Dendritic cell treated with granulocyte-macrophage colony-stimulating factor and Interleukin-4, amounts not matched to agents 40 ng/mL and 50 ng/mL, for 4 days (primary cell): ENCODE results near the gene HS3ST3A1.
"Not testable (repeated sequence)": the region's sequence is repeated elsewhere in the genome, so short reads cannot be mapped to it uniquely, and the experiment has no call there.

ENCODE experiments used
- H3K27ac Mint-ChIP-seq: one replicate; pipeline ENCODE4 v1.8.0; 2022; ENCODE audit warnings: mild to moderate bottlenecking, mixed read lengths
- H3K27me3 Mint-ChIP-seq: one replicate; pipeline ENCODE4 v1.8.0; 2022; ENCODE audit warnings: mild to moderate bottlenecking, mixed read lengths
- H3K36me3 Mint-ChIP-seq: one replicate; pipeline ENCODE4 v1.8.0; 2022; ENCODE audit warnings: low read depth, mixed read lengths
- H3K4me1 Mint-ChIP-seq: one replicate; pipeline ENCODE4 v1.8.0; 2022; ENCODE audit warnings: low read depth, mixed read lengths
- H3K4me3 Mint-ChIP-seq: one replicate; pipeline ENCODE4 v1.8.0; 2022; ENCODE audit warnings: mild to moderate bottlenecking, moderate library complexity, mixed read lengths
- H3K9me3 Mint-ChIP-seq: one replicate; pipeline ENCODE4 v1.8.0; 2022; ENCODE audit warnings: mixed read lengths
- intact Hi-C: fragments of 100-400 bp; cut with micrococcal nuclease; formaldehyde crosslinking; loops from one replicate; pipeline ENCODE4 v1.15.0; 2022

Gene HS3ST3A1

GRCh38 chr17:13496553-13497056 is 105.1 kb downstream of the HS3ST3A1 start:
- intact Hi-C loops, H3K9me3 Mint-ChIP-seq, H3K27ac Mint-ChIP-seq, H3K27me3 Mint-ChIP-seq, H3K4me3 Mint-ChIP-seq, H3K36me3 Mint-ChIP-seq, H3K4me1 Mint-ChIP-seq: not testable (repeated sequence)

DNA sequence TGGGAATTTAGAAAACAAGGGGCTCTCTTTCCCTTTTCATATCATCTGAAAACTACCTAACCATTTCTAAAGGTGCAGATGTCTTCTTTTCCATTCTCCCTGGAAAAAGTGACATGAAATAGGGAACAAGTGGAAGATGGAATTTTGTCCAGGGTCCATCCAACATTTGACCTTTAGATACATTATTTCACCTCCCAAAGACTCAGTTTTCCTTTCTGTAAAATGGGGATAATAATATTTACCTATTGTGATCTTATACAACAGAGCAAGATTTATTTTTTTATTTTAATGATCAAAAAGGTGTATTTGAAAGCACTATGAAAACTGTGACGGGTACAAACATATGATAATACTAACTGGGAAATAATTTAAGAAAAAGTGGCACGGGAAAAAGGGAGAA is 106.3 kb downstream of the HS3ST3A1 start:
- H3K27me3 Mint-ChIP-seq: no peaks in the 10 kb centered on the region
- no peak overlapping the region for H3K27ac Mint-ChIP-seq
- H3K4me3 Mint-ChIP-seq: no peak overlapping the region
- H3K36me3 Mint-ChIP-seq: no peaks in the 10 kb centered on the region
- intact Hi-C loops: no loop called here
- H3K4me1 Mint-ChIP-seq: no peaks in the 10 kb centered on the region
- H3K9me3 Mint-ChIP-seq: no peaks in the 10 kb centered on the region

DNA sequence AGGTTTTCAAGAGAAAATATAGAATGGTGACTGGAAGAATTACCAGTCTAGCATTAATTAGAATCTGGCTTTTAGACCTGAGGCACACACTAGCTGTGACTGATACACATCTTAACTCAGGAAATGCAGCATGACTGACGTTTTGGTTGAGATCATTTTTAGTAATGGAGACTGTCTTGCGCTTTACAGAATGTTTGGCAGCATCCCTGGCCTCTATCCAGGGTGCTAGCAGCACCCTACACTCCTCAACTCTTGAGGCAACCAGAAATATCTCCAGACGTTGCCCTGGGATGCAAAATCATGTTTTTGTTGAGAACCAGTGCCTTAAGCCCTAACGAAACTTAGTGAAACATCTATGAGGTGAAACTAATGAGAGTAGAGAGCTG is 109.0 kb downstream of the HS3ST3A1 start:
- intact Hi-C loops: no loop called here
- no peaks in the 10 kb centered on the region for H3K36me3 Mint-ChIP-seq
- H3K9me3 Mint-ChIP-seq: no peaks in the 10 kb centered on the region
- no peaks in the 10 kb centered on the region for H3K27me3 Mint-ChIP-seq
- H3K4me3 Mint-ChIP-seq: no peak overlapping the region
- no peak overlapping the region for H3K27ac Mint-ChIP-seq
- no peaks in the 10 kb centered on the region for H3K4me1 Mint-ChIP-seq

DNA sequence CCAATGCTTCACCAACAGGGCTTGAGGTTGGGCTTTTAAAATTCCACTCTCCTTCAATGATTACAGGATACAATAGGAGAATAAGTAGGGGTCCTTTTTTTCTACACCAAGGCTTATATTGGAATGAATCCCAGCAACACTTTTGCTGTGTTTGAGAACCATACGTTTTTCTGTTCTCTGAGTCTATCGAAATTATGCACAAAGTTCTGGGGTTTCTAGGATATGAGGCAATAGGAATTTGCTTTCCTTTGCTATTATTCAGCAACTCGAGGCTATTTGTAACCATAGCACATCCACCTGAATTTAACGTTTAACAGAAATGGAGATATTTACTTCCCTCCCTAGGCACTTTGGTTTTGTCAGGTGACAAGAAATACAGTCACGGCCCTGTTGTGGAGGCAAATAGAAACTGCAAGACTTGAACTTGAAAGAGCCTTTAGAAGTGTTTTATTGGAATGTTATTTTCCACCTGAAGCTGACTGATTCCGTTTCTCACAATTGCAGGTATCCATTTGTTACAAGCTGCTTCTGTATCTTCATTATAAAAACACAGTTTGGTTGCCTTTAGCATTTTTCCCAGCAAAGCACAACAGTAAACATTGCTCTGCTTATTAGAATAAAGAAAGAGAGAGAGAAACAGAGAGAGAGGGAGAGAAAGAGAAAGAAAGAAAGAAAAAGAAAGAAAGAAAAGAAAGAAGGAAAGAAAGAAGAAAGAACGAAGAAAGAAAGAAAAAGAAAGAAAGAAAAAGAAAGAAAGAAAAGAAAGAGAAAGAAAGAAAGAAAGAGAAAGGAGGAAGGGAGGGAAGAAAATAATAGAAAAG is 109.6 kb downstream of the HS3ST3A1 start:
- intact Hi-C loops: no loop called here
- Mint-ChIP-seq H3K27ac (no peak overlapping the region), H3K9me3 (no peaks in the 10 kb centered on the region), H3K4me3 (no peak overlapping the region), H3K36me3 (no peaks in the 10 kb centered on the region), H3K27me3 (no peaks in the 10 kb centered on the region), H3K4me1 (no peaks in the 10 kb centered on the region)

- no peaks in the 10 kb centered on the region for H3K4me1 Mint-ChIP-seq
- H3K36me3 Mint-ChIP-seq: no peaks in the 10 kb centered on the region
- H3K4me3 Mint-ChIP-seq: no peak overlapping the region
- no peaks in the 10 kb centered on the region for H3K27me3 Mint-ChIP-seq
- H3K27ac Mint-ChIP-seq: no peak overlapping the region
- H3K9me3 Mint-ChIP-seq: no peaks in the 10 kb centered on the region
- intact Hi-C loops: no loop called here
Observed at GRCh38 chr17:13491491-13491890, 110.2 kb downstream of the HS3ST3A1 start.

DNA sequence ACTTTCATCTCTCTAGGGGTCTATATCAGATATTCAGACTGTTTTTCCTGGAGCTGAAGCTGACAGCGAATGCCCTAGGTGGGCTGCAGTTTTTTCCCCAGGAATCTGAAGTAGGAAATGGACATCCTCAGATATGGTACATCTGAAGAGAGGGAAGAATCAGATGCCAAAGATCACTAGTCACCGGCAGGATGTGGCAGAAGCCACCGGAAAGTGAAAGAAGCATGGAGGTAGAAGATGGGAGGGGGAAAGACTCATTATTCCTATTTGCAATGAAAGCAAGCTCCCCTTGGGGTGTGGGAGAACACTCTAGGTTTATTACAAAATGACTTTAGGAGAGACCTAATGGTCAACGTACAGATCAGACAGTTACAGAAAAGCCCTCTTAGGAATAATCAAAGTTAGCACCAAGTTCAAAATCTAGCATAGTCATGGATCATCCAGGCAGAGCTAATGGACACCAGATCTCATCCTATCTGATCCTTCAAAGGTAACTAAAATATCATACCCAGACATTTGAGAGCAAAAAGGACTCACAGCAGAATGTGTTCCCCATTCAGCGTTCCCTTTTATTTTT is 110.7 kb downstream of the HS3ST3A1 start:
- Mint-ChIP-seq H3K27ac (no peak overlapping the region), H3K4me3 (no peak overlapping the region), H3K4me1 (no peaks in the 10 kb centered on the region), H3K27me3 (no peaks in the 10 kb centered on the region), H3K9me3 (no peaks in the 10 kb centered on the region), H3K36me3 (no peaks in the 10 kb centered on the region)
- intact Hi-C loops: no loop called here

- Mint-ChIP-seq H3K4me1 (peaks cover 2% of the 10 kb centered on the region), H3K36me3 (no peaks in the 10 kb centered on the region), H3K27me3 (no peaks in the 10 kb centered on the region), H3K9me3 (no peaks in the 10 kb centered on the region), H3K27ac (no peak overlapping the region), H3K4me3 (no peak overlapping the region)
- intact Hi-C loops: no loop called here
Observed at GRCh38 chr17:13490427-13490826, 111.3 kb downstream of the HS3ST3A1 start.

GRCh38 chr17:13485327-13485726 is 116.4 kb downstream of the HS3ST3A1 start:
- Mint-ChIP-seq H3K27me3 (no peaks in the 10 kb centered on the region), H3K9me3 (peaks cover 19% of the 10 kb centered on the region)
- intact Hi-C loops: no loop called here

DNA sequence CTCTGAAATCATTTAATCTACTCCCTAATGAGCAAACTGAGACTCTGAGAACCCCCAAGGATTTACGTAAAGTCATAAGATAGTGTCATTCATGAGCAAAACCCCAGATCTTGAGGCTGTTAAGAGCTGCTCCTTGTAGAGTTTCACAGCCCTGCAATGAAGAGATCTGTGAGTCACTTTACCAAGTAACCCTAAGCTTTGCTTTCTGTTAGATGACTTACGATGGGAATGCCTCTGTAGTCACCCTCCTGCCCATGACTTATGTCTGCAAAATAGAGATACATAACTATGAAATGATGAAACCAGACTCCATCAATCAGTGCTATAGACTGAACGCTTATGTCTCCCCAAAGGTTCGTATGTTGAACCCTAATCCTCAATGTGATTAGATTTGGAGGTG is 117.7 kb downstream of the HS3ST3A1 start:
- Mint-ChIP-seq H3K27ac (no peak overlapping the region), H3K4me1 (peaks cover 5% of the 10 kb centered on the region), H3K36me3 (no peaks in the 10 kb centered on the region), H3K4me3 (no peak overlapping the region), H3K27me3 (no peaks in the 10 kb centered on the region), H3K9me3 (peaks cover 28% of the 10 kb centered on the region)
- intact Hi-C loops: no loop called here

More at GRCh38 chr17:13485327-13485726, 116.4 kb downstream of the HS3ST3A1 start:
- Mint-ChIP-seq H3K27ac (no peak overlapping the region), H3K36me3 (no peaks in the 10 kb centered on the region), H3K4me1 (peaks cover 5% of the 10 kb centered on the region), H3K4me3 (no peak overlapping the region)

DNA sequence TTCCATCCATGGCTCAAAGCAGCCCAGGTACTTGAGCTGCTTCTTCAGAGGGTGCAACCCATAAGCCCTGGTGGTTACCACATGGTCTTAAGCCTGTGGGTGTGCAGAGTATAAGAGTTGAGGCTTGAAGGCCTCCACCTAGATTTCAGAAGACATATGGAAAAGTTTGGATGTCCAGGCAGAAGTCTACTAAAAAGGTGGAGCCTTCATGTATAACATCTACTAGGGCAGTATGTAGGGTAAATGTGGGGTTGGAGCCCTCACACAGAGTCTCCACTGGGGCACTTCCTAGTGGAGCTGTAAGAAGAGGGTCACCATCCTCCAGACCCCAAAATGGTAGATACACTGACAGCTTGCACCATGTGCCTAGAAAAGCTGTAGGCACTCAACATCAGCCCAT is 120.9 kb downstream of the HS3ST3A1 start:
- H3K36me3 Mint-ChIP-seq: no peaks in the 10 kb centered on the region
- intact Hi-C loops: no loop called here
- peaks cover 37% of the 10 kb centered on the region for H3K9me3 Mint-ChIP-seq
- H3K27me3 Mint-ChIP-seq: no peaks in the 10 kb centered on the region
- peaks cover 5% of the 10 kb centered on the region for H3K4me1 Mint-ChIP-seq
- H3K27ac Mint-ChIP-seq: no peak overlapping the region
- no peak overlapping the region for H3K4me3 Mint-ChIP-seq

GRCh38 chr17:13478326-13478830 is 123.4 kb downstream of the HS3ST3A1 start:
- no peaks in the 10 kb centered on the region for H3K27me3 Mint-ChIP-seq
- peaks cover 45% of the 10 kb centered on the region for H3K9me3 Mint-ChIP-seq
- no peaks in the 10 kb centered on the region for H3K4me1 Mint-ChIP-seq
- H3K4me3 Mint-ChIP-seq: no peak overlapping the region
- H3K27ac Mint-ChIP-seq: no peak overlapping the region
- H3K36me3 Mint-ChIP-seq: no peaks in the 10 kb centered on the region
- intact Hi-C loops: loop anchor here (10.0 kb wide), 1 partner anchor 46 kb away; no protein-coding TSS in a partner anchor

DNA sequence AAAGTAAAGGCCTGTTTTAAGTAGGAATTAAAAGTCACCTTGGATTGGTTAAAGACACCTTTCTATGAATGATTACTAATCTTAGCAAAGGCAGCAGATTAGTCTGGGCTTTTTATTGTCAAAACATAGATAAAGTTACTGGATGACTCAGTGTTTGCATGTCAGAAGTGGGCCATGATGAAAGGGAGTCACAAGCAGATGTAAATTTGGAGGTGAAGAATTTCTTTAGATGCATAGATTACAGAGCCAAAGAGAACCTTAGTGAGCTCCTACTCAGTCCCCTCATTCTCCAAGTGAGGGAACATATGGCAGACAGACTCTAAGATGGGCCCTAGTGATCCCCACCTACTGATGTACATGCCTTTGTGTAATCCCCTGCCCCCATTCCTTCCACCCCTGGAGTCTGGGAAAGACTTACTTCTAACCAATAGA is 124.5 kb downstream of the HS3ST3A1 start:
- Mint-ChIP-seq H3K27me3 (no peaks in the 10 kb centered on the region), H3K9me3 (peaks cover 47% of the 10 kb centered on the region), H3K4me3 (no peak overlapping the region), H3K27ac (no peak overlapping the region), H3K36me3 (no peaks in the 10 kb centered on the region), H3K4me1 (no peaks in the 10 kb centered on the region)
- intact Hi-C loops: loop anchor here (10.0 kb wide), 1 partner anchor 48 kb away; no protein-coding TSS in a partner anchor

DNA sequence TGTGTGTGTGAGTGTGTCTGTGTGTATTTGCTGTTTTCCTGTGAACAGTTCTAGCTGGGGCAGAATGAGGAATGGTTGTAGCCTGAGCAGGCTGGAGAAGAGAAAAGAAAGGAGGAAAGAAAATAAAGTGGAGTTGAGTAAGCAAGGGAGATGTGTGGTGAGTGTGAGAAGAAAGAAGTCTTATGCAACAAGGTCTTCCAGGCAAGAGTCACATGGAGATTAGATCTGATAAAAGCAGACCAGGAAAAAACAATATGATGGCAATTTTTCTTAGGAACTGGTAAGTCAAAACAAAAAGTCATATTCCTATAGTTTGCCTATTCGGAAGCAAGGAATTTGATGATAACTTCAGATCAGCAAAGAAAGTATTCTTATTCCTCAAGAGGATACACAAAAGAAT is 125.0 kb downstream of the HS3ST3A1 start:
- no peaks in the 10 kb centered on the region for H3K27me3 Mint-ChIP-seq
- H3K4me3 Mint-ChIP-seq: no peak overlapping the region
- no peak overlapping the region for H3K27ac Mint-ChIP-seq
- intact Hi-C loops: loop anchor here (10.0 kb wide), 1 partner anchor 48 kb away; no protein-coding TSS in a partner anchor
- H3K9me3 Mint-ChIP-seq: peaks cover 47% of the 10 kb centered on the region
- H3K4me1 Mint-ChIP-seq: no peaks in the 10 kb centered on the region
- no peaks in the 10 kb centered on the region for H3K36me3 Mint-ChIP-seq

DNA sequence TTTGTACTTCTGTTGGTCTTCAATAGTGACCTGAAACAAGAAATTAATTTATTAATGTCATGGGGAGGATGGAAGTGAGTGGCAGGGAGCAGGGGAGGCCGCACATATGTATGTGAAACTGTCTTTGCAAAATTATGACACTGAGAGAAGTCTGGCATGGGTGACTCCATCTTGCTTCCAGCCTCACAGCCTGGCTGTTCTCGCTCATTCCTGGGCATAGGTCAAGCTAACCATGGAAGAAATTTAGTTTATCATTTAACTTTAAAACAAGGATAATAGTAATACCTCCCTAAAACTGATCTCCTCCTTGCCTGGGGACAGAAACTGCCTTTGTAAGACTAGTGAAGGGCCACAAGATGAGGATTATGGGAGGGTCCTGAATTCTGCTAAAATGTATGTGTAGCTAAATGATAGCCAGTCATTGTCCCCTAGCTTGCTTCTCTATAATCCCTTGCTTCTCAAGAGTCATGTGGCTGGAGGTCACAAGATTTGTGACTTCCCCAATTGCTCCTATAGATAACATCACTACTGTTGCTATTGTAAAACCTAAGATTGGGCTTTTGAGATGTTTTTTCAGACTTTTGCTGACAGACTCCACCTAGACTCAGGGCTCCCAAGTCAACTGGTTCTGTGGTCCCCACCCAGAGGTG is 126.0 kb downstream of the HS3ST3A1 start:
- no peaks in the 10 kb centered on the region for H3K36me3 Mint-ChIP-seq
- intact Hi-C loops: loop anchor here (10.0 kb wide), 1 partner anchor 49 kb away; no protein-coding TSS in a partner anchor
- H3K4me1 Mint-ChIP-seq: no peaks in the 10 kb centered on the region
- no peaks in the 10 kb centered on the region for H3K27me3 Mint-ChIP-seq
- H3K4me3 Mint-ChIP-seq: no peak overlapping the region
- peaks cover 39% of the 10 kb centered on the region for H3K9me3 Mint-ChIP-seq
- H3K27ac Mint-ChIP-seq: no peak overlapping the region
